ENCODE measurements around the gene VHLL.

DNA sequence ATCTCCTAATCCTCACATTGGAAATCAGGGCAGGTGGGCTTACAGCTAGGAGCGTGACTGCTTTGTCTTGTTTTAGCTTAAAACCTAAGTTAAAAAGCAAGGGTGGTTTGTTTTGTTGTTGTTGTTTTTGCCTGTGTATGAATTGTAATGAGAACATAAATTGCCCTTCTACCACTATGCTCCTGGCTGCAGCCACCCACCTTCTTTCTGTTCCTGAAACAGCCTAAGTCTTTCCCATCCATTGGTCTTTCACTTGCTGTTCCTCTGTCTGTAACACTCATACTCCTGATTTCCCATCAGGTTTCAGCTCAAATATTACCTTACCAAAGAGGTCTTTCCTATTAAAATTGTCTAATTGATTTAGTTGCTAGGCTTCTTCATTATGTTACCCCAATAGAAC lies 15.6 kb downstream of the VHLL start:
- TF ChIP-seq, protein P1, sequence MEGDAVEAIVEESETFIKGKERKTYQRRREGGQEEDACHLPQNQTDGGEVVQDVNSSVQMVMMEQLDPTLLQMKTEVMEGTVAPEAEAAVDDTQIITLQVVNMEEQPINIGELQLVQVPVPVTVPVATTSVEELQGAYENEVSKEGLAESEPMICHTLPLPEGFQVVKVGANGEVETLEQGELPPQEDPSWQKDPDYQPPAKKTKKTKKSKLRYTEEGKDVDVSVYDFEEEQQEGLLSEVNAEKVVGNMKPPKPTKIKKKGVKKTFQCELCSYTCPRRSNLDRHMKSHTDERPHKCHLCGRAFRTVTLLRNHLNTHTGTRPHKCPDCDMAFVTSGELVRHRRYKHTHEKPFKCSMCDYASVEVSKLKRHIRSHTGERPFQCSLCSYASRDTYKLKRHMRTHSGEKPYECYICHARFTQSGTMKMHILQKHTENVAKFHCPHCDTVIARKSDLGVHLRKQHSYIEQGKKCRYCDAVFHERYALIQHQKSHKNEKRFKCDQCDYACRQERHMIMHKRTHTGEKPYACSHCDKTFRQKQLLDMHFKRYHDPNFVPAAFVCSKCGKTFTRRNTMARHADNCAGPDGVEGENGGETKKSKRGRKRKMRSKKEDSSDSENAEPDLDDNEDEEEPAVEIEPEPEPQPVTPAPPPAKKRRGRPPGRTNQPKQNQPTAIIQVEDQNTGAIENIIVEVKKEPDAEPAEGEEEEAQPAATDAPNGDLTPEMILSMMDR (IDR thresholded peaks at IDR 0.05), result no peak
- no peak for TF ChIP-seq POLR2A (IDR thresholded peaks at IDR 0.05)

All from lower leg skin (tissue), 3 donors.